Kidney (tissue), 14 donors: Measurements from ENCODE around the gene SMC1B. TPM values are rescaled to one million over a fixed set of nuclear protein-coding genes. Genes with fewer than 3 reads are reported as not detected.

Experiments
- DNase-seq, 5 donors: peaks; one replicate each; pipeline ENCODE4 v3.0.0-alpha.2; 2013 to 2020
- FAIRE-seq: peaks from 2 replicates; lab custom pipeline; 2012; peaks lifted over from hg19 to GRCh38; lab: Jason Lieb, UNC
- H3K27ac ChIP-seq, 2 donors: one replicate each; pipeline ENCODE4 v1.7.0; 2013; ENCODE audit warnings: low read depth in 2 of 2, low read length in 2 of 2, inconsistent platforms in 1 of 2
- H3K27me3 ChIP-seq: one replicate; pipeline ENCODE4 v1.7.1; 2013; ENCODE audit warnings: low read length, inconsistent platforms; ENCODE audit not compliant: control insufficient read depth, insufficient read depth
- H3K36me3 ChIP-seq, 3 donors: one replicate each; pipeline versions ENCODE4 v1.7.0 to v1.7.1; 2013; ENCODE audit warnings: low read length in 3 of 3, control low read depth in 1 of 3, inconsistent platforms in 1 of 3; ENCODE audit not compliant: insufficient read depth in 3 of 3, control insufficient read depth in 2 of 3
- H3K4me1 ChIP-seq, 3 donors: one replicate each; pipeline versions ENCODE4 v1.7.0 to v1.7.1; 2013; ENCODE audit warnings: low read length in 3 of 3, inconsistent platforms in 1 of 3, low read depth in 1 of 3; ENCODE audit not compliant: control insufficient read depth in 2 of 3, insufficient read depth in 2 of 3
- H3K4me3 ChIP-seq, 3 donors: one replicate each; pipeline versions ENCODE4 v1.7.0 to v1.8.1; 2013; ENCODE audit warnings: low read length in 3 of 3, control low read depth in 1 of 3, inconsistent platforms in 1 of 3
- H3K9ac ChIP-seq, 3 donors: one replicate each; pipeline versions ENCODE4 v1.7.0 to v1.7.1; 2013; ENCODE audit warnings: low read length in 3 of 3, control low read depth in 1 of 3, inconsistent platforms in 1 of 3
- H3K9me3 ChIP-seq, 3 donors: one replicate each; pipeline versions ENCODE4 v1.7.0 to v1.7.1; 2013; ENCODE audit warnings: low read length in 3 of 3, control low read depth in 1 of 3, inconsistent platforms in 1 of 3; ENCODE audit not compliant: control insufficient read depth in 2 of 3, insufficient read depth in 1 of 3
- intact Hi-C: fragments of 100-400 bp; cut with DNase I; formaldehyde crosslinking; loops from one replicate; pipeline ENCODE4 v1.11.1; 2022
- polyA plus RNA-seq: library from polyadenylated mRNA; stranded (reverse); fragments of 350-450 nt; fragmentation: Illumina TruSeq; extraction: RNeasy Lipid Tissue Mini Kit (QIAGEN cat#74804); gene quantifications from one replicate; pipeline ENCODE4 v1.2.3, GENCODE V29; 2014; ENCODE audit warnings: low read depth, low replicate concordance; ENCODE audit not compliant: insufficient read depth
- total RNA-seq: library from RNA; stranded (reverse); fragmentation: NEBNext Ultra II Directional; extraction: Animal tissue kit (Norgen Biotek cat#: 25700); gene quantifications from one replicate; pipeline ENCODE4 v1.2.1, GENCODE V29; 2021
- TF ChIP-seq, protein P1 (sequence below): IDR thresholded peaks from 3 replicates; pipeline ENCODE4 v1.5.1; 2012; ENCODE audit warnings: mild to moderate bottlenecking, moderate library complexity, borderline replicate concordance; ENCODE audit not compliant: insufficient read depth; ENCODE audit errors: extremely low read depth
- donor health status: control.
- donor health status: control.
- donor health status: control.
- donor health status: control.
- donor health status: control.
- donor health status: DM: yes; HTN: yes; CAD: no.
- donor health status: Normal renal cell carcinoma (clear cell type).

SMC1B gene
- total and polyA plus RNA-seq, 2 donors from 2014 or later = not detected

DNA sequence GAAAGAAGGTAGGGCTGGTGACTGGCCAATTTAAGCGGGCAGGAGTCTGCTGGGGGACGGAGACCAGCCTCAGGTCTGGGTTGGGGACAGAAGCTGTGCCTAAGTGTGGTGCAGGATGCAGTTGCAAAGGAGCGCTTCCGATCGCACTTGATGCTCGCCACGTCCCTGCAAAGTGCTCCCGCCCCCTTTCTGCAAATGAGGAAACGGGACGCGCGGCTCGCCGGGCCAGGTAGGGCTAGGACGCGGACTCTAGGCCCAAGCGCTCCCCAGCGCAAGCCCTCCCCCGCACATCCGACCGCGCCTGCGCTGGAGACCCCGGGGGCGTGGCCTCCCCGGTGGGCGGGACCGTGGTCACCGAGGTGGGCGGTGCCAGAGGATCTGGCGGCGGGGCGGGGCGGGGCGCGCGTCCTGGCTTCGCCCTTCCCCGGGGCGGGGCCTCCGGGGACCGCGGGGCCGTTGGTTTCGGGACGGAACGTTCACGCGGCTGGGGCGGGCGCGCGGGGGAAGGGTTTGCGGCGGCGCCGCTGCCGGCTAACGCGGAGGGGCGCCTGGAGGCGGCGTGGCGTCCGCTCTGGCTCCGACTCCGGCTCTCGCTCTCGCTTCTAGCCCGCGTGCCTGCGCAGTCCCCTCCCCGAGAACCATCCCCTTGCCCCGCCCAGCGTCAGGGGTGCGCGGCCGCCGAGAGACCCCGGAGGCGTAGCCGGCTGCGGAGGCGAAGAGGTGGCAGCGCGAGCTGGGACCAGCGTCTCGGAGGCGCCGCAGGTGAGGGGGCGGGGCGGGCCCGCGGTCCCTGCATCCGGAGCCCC, 103.8 kb downstream of the SMC1B start, which contains the start of gene FAM118A:
Gene FAM118A (plus strand): TSS at position 513 of the 806 bp plus-strand sequence. CDS start 12,446 bp downstream, outside the sequence.
- Histone ChIP-seq H3K36me3 (no peaks in the 10 kb centered on the region), H3K4me3 (peak within 1 kb of the TSS; percentile 77 to 85 (median 80)), H3K9me3 (no peaks in the 10 kb centered on the region), H3K27ac (peak within 1 kb of the TSS; percentile 57 to 72), H3K4me1 (peaks cover 0 to 10% (median 7%) of the 10 kb centered on the region in 3 donors), H3K27me3 (no peaks in the 10 kb centered on the region), H3K9ac (peak within 1 kb of the TSS; percentile 5 to 82 (median 76))
- peak; percentile 94 to 98 (median 97) for DNase-seq
- FAIRE-seq = no peak
- intact Hi-C loops = no loop called here
- TF ChIP-seq, protein P1, sequence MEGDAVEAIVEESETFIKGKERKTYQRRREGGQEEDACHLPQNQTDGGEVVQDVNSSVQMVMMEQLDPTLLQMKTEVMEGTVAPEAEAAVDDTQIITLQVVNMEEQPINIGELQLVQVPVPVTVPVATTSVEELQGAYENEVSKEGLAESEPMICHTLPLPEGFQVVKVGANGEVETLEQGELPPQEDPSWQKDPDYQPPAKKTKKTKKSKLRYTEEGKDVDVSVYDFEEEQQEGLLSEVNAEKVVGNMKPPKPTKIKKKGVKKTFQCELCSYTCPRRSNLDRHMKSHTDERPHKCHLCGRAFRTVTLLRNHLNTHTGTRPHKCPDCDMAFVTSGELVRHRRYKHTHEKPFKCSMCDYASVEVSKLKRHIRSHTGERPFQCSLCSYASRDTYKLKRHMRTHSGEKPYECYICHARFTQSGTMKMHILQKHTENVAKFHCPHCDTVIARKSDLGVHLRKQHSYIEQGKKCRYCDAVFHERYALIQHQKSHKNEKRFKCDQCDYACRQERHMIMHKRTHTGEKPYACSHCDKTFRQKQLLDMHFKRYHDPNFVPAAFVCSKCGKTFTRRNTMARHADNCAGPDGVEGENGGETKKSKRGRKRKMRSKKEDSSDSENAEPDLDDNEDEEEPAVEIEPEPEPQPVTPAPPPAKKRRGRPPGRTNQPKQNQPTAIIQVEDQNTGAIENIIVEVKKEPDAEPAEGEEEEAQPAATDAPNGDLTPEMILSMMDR = peak; percentile 0

DNA sequence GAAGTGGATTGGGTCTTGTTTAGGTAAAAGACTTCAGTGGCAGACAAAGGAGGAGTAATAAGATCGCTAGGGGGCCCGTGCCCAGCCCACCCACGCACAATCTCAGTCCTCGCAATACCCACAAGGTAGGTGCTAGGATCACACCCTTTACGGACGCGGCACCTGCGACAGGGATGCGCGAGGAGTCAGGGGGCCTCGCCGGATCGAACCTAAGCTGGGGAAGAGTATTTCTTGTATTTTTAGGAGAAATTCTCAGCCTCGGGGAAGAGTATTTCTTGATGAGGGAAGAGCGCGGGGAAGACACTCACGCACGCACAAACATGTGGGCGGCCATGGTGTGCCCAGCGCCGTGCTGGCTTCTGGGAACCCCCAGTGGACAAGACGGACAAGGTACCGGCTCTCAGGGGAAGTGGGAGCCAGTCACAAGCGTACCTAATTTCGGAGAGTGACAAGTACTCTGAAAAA, 104.4 kb downstream of the SMC1B start:
- Histone ChIP-seq H3K4me3 (peak overlapping the region; percentile 77 to 85 (median 80)), H3K4me1 (peaks cover 0 to 10% (median 7%) of the 10 kb centered on the region in 3 donors), H3K36me3 (no peaks in the 10 kb centered on the region), H3K27me3 (no peaks in the 10 kb centered on the region), H3K9ac (peak overlapping the region in 2 of 3 donors; percentile 76 to 82), H3K9me3 (no peaks in the 10 kb centered on the region), H3K27ac (peak overlapping the region; percentile 20 to 57)
- FAIRE-seq (no peak), DNase-seq (peak in 4 of 5 donors; percentile 31 to 77 (median 65))
- TF ChIP-seq, protein P1 = no peak
- intact Hi-C loops = no loop called here

DNA sequence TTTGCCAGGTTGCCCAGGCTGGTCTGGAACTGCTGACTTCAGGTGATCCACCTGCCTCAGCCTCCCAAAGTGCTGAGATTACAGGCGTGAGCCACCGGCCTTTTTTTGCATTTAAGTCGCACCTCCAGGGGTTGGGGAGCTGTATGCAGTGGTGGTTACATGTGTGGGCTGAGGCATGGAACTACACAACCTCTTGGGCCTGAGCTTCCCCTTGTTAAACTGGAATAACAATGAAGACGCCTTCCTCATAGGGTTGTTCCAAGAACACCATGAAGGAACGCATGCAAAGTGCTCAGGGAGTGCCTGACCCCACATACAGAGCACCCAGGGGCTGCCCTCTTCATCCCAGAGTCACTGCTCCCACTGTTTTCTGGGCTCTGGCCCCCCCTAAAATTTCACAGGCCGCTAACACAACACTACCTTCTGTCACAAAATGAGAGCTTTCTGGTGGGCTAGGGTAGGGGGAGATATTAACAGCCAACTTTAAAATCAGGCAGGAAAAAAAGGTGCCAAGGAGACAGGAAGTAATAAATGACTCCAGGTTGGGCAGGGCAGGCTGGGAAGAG, 104.9 kb downstream of the SMC1B start:
- FAIRE-seq = no peak

More for the DNA sequence above, 104.9 kb downstream of the SMC1B start:
- Histone ChIP-seq H3K9ac (no peak overlapping the region), H3K27ac (no peak overlapping the region), H3K27me3 (no peaks in the 10 kb centered on the region), H3K36me3 (no peaks in the 10 kb centered on the region), H3K4me1 (peaks cover 0 to 10% (median 7%) of the 10 kb centered on the region in 3 donors), H3K4me3 (peak overlapping the region in 2 of 3 donors; percentile 77 to 80), H3K9me3 (no peaks in the 10 kb centered on the region)
- TF ChIP-seq, protein P1 = no peak
- intact Hi-C loops = no loop called here
- DNase-seq = no peak
